SK-N-SH treated with all-trans-retinoic acid at 6 μM for 48 hours (cell line): ENCODE measurements around the gene KRT38.

Source experiments
- BACH2 ChIP-seq: fragments of 250-450 bp; sonication (Bioruptor Pico); IDR thresholded peaks from 2 replicates; pipeline ENCODE4 v1.9.0; 2021; ENCODE audit warnings: mild to moderate bottlenecking, borderline replicate concordance
- CREB5 ChIP-seq: fragments of 250-450 bp; sonication (Bioruptor Pico); IDR thresholded peaks from 2 replicates; pipeline ENCODE4 v1.5.1; 2020; ENCODE audit warnings: low read depth, mild to moderate bottlenecking, moderate library complexity
- CSDC2 ChIP-seq: fragments of 250-450 bp; sonication (Bioruptor Pico); IDR thresholded peaks from 2 replicates; pipeline ENCODE4 v1.5.0; 2020; ENCODE audit warnings: mild to moderate bottlenecking, moderate library complexity
- CSRNP3 ChIP-seq: fragments of 250-450 bp; sonication (Bioruptor Pico); IDR thresholded peaks from 2 replicates; pipeline ENCODE4 v1.5.1; 2021; ENCODE audit warnings: mild to moderate bottlenecking, moderate library complexity
- ISL1 ChIP-seq: fragments of 250-450 bp; sonication (Bioruptor Pico); IDR thresholded peaks from 2 replicates; pipeline ENCODE4 v2.1.2; 2022; ENCODE audit warnings: mild to moderate bottlenecking, moderate library complexity
- PATZ1 ChIP-seq: fragments of 250-450 bp; sonication (Bioruptor Pico); IDR thresholded peaks from 2 replicates; pipeline ENCODE4 v1.8.0; 2020; ENCODE audit warnings: mild to moderate bottlenecking, moderate library complexity, borderline replicate concordance
- POU6F1 ChIP-seq: fragments of 250-450 bp; sonication (Bioruptor Pico); IDR thresholded peaks from 2 replicates; pipeline ENCODE4 v1.8.0; 2021; ENCODE audit warnings: low read depth, mild to moderate bottlenecking, moderate library complexity, borderline replicate concordance
- PPARA ChIP-seq: fragments of 250-450 bp; sonication (Bioruptor Pico); IDR thresholded peaks from 2 replicates; pipeline ENCODE4 v1.5.0; 2020; ENCODE audit warnings: mild to moderate bottlenecking, borderline replicate concordance
- RARB ChIP-seq: fragments of 250-450 bp; sonication (Bioruptor Pico); IDR thresholded peaks from 2 replicates; pipeline ENCODE4 v1.8.0; 2021; ENCODE audit warnings: mild to moderate bottlenecking, moderate library complexity
- TCF4 ChIP-seq: fragments of 250-450 bp; sonication (Bioruptor Pico); IDR thresholded peaks from 2 replicates; pipeline ENCODE4 v1.8.0; 2021; ENCODE audit warnings: mild to moderate bottlenecking, moderate library complexity, borderline replicate concordance
- TOX ChIP-seq: fragments of 250-450 bp; sonication (Bioruptor Pico); IDR thresholded peaks from 2 replicates; pipeline ENCODE4 v1.8.0; 2021; ENCODE audit warnings: mild to moderate bottlenecking, moderate library complexity, borderline replicate concordance

- TF ChIP-seq POU6F1 (no peak), PATZ1 (no peak), BACH2 (no peak), CREB5 (CRISPR knock-in tag) (no peak), PPARA (CRISPR knock-in tag) (no peak), CSDC2 (CRISPR knock-in tag) (no peak), ISL1 (CRISPR knock-in tag) (no peak), TOX (CRISPR knock-in tag) (no peak), RARB (CRISPR knock-in tag) (no peak), CSRNP3 (CRISPR knock-in tag) (no peak), TCF4 (CRISPR knock-in tag) (no peak)
These were observed 27.6 kb upstream of the KRT38 start for GRCh38 chr17:41468346-41468745.
